ENCODE results near the gene EPAS1. TPM values are rescaled to one million over a fixed set of nuclear protein-coding genes. Genes with fewer than 3 reads are reported as not detected.

Gene EPAS1
- total RNA-seq, 1 experiment from 2014 or later = 55.9 TPM

DNA sequence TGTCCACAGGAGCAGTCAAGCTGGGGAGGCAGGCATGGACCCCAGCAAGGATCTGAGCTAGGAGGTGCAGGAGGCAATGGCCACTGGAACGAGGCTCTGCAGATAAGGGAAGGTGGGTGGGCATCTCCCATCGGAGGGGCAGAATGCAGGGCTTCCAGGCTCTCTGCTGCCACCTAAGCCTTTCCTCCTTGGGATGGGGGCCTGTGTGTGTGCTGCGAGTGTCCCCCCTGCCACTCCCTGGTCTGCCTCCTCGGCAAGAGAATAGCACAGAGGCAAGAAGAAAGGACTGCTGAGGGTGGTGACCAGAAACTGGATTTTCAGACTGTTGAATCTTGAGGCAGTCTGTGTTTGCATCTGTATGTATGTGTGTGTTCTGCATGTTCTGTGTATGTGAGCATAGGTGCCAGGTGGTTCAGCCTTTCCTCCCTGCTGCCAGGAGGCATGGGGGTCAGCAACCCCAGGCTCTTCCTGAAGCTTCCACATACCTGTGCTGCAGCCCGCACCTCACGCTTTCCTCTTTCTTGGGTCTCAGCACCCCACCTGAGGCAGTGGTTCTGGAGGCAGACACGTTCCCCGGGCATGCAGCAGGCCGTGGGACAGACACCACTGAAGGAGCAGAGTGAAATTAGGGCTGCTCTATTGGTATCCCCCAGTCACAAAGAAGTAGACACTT is 86.7 kb downstream of the EPAS1 start:
- Histone ChIP-seq H3K9ac (ENCODE audit: low read length) (no peak overlapping the region), H3K4me1 (ENCODE audit: control insufficient read depth in 1 of 2, insufficient read depth in 2 of 2, low read length in 2 of 2) (no peaks in the 10 kb centered on the region), H3K79me2 (ENCODE audit: insufficient read depth, low read length) (no peaks in the 10 kb centered on the region), H3K9me2 (ENCODE audit: insufficient read depth) (no peaks in the 10 kb centered on the region), H3K27ac (ENCODE audit: low read depth, low read length) (no peak overlapping the region), H3K4me3 (replicated peaks in 1 of 2; ENCODE audit: low read depth in 1 of 2, low read length in 2 of 2) (no peak overlapping the region), H3K4me2 (ENCODE audit: low read length) (no peak overlapping the region), H3K27me3 (ENCODE audit: insufficient read depth, low read length) (no peaks in the 10 kb centered on the region), H2AFZ (ENCODE audit: low read depth, low read length, poor library complexity, severe bottlenecking) (no peak overlapping the region), H3K36me3 (ENCODE audit: control insufficient read depth in 1 of 2, insufficient read depth in 2 of 2, low read length in 2 of 2) (peaks cover 0 to 2% of the 10 kb centered on the region in 2 experiments; a peak in 2 of 4 replicates), H4K20me1 (ENCODE audit: insufficient read depth) (no peaks in the 10 kb centered on the region), H3K9me3 (ENCODE audit: control insufficient read depth in 1 of 2, insufficient read depth in 1 of 2, low read depth in 1 of 2, low read length in 2 of 2) (no peaks in the 10 kb centered on the region)
- ChIA-PET CTCF (no interaction called here), RAD21 (ENCODE audit: low non-redundant PET in 1 of 2, low total read pairs in 2 of 2, uncharacterized antibody in 2 of 2, unreplicated experiment in 2 of 2) (no interaction called here), POLR2A (no interaction called here)
- BruUV-seq (replicated peaks) = no TSS peak
- no peak for DNase-seq (ENCODE audit: low read depth, low spot score)
- ATAC-seq = no peak
- intact Hi-C loops (cut with micrococcal nuclease) = no loop called here
- TF ChIP-seq ZBTB33 (IDR thresholded peaks at IDR 0.05; ENCODE audit: extremely low read depth, insufficient replicate concordance, low read length) = no peak

DNA sequence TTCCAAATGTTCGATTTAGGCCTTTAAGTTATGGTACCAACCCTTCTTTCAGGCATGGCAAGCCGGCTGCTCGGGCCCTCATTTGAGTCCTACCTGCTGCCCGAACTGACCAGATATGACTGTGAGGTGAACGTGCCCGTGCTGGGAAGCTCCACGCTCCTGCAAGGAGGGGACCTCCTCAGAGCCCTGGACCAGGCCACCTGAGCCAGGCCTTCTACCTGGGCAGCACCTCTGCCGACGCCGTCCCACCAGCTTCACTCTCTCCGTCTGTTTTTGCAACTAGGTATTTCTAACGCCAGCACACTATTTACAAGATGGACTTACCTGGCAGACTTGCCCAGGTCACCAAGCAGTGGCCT is 87.2 kb downstream of the EPAS1 start:
- BruUV-seq (replicated peaks) = no TSS peak
- Histone ChIP-seq H3K79me2 (ENCODE audit: insufficient read depth, low read length) (no peaks in the 10 kb centered on the region), H3K27me3 (ENCODE audit: insufficient read depth, low read length) (no peaks in the 10 kb centered on the region), H3K4me3 (replicated peaks in 1 of 2; ENCODE audit: low read depth in 1 of 2, low read length in 2 of 2) (no peak overlapping the region), H2AFZ (ENCODE audit: low read depth, low read length, poor library complexity, severe bottlenecking) (no peak overlapping the region), H3K4me1 (ENCODE audit: control insufficient read depth in 1 of 2, insufficient read depth in 2 of 2, low read length in 2 of 2) (no peaks in the 10 kb centered on the region), H3K9me3 (ENCODE audit: control insufficient read depth in 1 of 2, insufficient read depth in 1 of 2, low read depth in 1 of 2, low read length in 2 of 2) (no peaks in the 10 kb centered on the region), H3K27ac (ENCODE audit: low read depth, low read length) (no peak overlapping the region), H4K20me1 (ENCODE audit: insufficient read depth) (no peaks in the 10 kb centered on the region), H3K36me3 (ENCODE audit: control insufficient read depth in 1 of 2, insufficient read depth in 2 of 2, low read length in 2 of 2) (no peaks in the 10 kb centered on the region; a peak in 1 of 4 replicates), H3K9me2 (ENCODE audit: insufficient read depth) (no peaks in the 10 kb centered on the region), H3K9ac (ENCODE audit: low read length) (no peak overlapping the region), H3K4me2 (ENCODE audit: low read length) (no peak overlapping the region)
- DNase-seq (ENCODE audit: low read depth, low spot score) (no peak), ATAC-seq (no peak)
- ChIA-PET POLR2A (no interaction called here), RAD21 (ENCODE audit: low non-redundant PET in 1 of 2, low total read pairs in 2 of 2, uncharacterized antibody in 2 of 2, unreplicated experiment in 2 of 2) (no interaction called here), CTCF (no interaction called here)
- TF ChIP-seq FOSL1 (IDR thresholded peaks at IDR 0.05; ENCODE audit: low read depth) (no peak), SP1 (IDR thresholded peaks at IDR 0.05; ENCODE audit: low read depth) (no peak), ELF1 (IDR thresholded peaks at IDR 0.05; ENCODE audit: borderline replicate concordance, low read depth) (no peak), ATF3 (IDR thresholded peaks at IDR 0.05) (no peak), SRF (IDR thresholded peaks at IDR 0.05; ENCODE audit: low read depth) (no peak), EZH2phosphoT487 (IDR thresholded peaks at IDR 0.05; ENCODE audit: borderline replicate concordance) (no peak), YY1 (IDR thresholded peaks at IDR 0.05; ENCODE audit: extremely low read depth, insufficient replicate concordance, low read depth, low read length) (no peak), CTCF (IDR thresholded peaks at IDR 0.05 in 2 of 3, conservative IDR thresholded peaks at IDR 0.05 in 1 of 3; ENCODE audit: borderline replicate concordance in 1 of 3, insufficient read depth in 1 of 3, low read depth in 2 of 3, low read length in 2 of 3) (no peak), JUND (IDR thresholded peaks at IDR 0.05) (no peak), CBX3 (IDR thresholded peaks at IDR 0.05; ENCODE audit: low read depth) (no peak)
- intact Hi-C loops (cut with micrococcal nuclease) = no loop called here

Data from HCT116 (cell line).